ENCODE data around the gene ARID4B.
"Not testable (repeated sequence)": the region's sequence is repeated elsewhere in the genome, so short reads cannot be mapped to it uniquely, and the experiment has no call there.

ARID4B gene

DNA sequence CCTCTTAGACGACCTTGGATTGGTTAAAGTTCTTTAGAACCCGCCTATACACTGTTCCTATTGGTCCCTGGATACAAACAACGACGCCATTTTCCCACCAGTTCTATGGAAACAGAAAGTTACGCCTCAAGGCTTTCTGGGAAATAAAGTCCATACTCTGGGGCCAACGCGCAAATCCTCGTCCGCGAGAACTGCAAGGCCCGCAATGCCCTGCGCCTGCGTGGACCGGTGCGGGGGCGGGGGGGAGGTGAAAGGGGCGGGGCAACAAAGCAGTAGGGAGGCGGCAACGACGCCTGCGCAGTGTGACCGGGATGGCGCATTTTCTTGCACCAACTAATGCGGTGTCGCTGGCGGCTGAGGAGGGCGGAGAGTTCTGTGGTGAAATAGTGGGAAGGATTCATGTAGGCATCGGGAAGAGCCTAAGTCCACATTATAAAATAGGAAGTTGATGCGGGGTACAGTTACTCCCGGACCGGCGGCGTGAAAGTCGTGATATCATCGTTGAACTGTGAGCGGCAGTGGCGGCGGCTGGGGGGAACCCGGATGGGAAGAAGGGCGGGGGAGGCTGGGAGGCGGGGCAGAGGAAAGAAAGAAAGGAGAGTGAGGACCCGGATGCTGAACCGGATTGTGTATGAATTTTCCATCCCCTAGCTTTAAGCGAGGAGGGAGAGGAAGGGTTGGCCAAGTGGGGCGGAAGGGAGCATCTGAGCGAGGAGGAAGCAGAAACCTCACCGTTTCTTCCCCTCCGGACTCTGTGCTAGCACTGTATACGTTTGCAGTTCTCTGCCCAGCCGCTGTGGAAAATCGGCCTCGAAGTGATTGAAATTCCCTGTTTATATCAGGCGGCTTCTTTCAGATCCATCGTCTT, 526 bp upstream of the ARID4B start, which contains the start of gene GGPS1:
Gene GGPS1, plus strand, starts transcription at position 300 of the 868 bp plus-strand sequence. CDS start 6,695 bp downstream, outside the sequence.
- DNase-seq: peak; percentile 60

DNA sequence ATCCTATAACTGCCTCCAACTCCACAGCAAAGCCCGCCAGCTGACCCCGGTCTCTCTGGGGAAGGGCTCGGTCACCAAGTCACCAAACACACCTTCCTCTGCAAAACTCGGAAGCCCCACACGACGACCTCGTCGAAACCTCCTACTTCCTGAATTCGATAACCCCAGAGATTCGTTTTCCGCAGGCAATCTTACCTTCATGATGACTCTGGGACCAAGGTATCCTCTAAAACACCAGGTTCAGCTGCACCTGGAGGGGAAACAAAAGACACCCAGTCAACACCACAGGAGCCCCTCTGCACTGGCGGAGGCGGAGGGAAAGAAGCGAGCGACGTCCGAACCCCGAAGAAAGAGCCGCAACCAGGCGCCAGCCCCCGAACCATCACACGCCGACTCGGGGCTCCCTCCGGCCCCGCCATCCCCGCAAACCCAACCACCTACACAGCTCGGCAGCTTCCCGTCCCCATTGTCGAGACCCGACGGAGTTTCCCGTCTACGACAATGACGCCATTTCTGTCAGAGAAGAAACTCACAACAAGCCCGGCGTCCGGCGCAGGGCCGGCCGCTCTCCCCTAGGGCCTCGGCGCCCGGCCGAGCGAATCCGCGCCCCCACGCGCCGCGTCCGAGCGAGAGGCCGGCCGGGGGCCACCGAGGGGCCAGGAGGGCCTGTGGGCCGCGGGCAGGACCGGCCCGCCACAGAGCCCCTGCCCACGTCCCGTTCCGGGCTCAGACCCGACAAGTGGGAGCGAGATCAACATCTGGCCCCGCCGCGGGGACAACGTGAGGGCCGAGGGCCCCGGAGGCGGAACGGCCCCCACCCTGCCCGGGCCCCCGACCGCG, 1.0 kb downstream of the ARID4B start:
- no peak for DNase-seq

DNA sequence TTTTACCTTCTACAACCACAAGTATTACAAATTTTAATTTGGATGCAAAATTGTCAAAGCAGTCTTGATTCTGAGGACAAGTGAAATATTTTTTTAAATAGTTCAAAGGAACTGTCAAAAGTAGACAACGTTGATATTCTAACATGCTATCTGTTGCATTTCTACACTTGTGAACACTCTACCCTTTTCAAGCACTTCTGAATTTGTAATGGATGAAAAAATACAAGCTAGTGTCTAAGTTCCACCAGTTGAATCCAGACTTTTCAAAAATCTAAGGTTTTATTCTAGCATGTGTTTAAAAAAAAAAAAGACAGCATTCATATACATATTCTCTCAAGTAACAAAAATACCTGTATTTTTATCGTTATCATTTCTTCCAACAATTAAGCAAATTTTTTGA, 2.1 kb downstream of the ARID4B start:
- no peak for DNase-seq

DNA sequence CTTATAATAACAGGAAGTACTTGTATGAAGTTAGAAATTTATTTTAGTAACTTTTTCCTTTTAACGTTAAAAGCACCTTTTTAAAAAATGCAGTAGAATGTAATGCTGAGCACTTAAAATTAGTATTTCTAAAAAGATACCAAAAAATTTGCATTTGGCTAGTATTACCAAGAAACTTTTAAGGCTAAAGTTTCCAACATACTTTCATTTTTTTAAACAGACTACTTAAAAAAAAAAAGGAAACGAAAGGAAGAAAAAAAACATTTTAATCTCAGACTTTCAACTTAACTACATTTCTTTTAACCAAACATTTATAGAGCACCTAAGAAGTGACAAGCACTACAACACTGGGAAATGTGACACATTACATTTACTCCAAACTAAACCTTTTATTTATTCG, 2.8 kb downstream of the ARID4B start:
- no peak for DNase-seq

DNA sequence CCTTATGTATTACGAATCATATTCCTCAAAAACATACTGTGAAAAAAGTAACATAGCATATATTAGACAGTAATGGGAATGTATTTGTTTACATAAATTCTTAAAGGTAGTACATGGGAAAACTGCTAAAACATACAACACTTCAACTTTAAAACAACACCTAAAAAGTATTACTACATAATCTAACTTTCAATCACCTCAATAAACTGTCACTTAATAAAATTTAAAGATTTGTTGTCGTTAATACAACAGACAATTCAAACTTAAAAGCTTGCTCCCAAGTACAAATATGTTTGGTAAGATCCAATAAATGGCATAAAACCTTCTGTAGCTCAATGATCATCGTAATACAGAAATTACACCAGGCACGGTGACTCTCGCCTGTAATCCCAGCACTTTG, 3.7 kb downstream of the ARID4B start:
- no peak for DNase-seq

DNA sequence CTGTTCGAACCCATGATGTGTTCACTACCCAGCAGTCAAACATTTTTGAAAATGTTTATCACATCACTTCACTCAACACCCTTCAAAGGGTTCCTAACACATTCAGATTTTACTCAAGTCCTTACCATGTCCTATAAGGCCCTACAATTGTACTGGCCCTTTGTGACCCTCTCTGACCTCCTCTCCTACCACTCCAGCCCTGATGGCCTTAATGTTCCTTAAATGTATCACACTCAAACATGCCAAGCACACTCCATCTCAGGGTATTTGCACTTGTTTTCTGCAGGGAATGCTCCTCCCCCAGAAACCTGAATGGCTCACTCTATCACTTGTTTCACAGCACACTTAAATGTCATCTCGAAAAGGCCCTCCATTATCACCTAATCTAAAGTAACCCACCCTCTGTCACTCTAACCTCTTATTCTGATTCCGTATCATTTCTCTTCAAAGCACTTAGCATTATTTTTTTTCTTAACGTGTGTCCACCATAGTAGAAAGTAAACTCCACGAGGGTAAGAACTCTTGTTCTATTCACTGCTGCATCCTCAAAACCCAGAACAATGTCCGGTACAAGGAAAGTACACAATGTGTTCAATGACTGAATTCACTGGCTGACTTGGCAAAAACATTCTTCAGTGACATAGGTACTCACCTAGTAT, 7.3 kb downstream of the ARID4B start:
- no peak for DNase-seq

DNA sequence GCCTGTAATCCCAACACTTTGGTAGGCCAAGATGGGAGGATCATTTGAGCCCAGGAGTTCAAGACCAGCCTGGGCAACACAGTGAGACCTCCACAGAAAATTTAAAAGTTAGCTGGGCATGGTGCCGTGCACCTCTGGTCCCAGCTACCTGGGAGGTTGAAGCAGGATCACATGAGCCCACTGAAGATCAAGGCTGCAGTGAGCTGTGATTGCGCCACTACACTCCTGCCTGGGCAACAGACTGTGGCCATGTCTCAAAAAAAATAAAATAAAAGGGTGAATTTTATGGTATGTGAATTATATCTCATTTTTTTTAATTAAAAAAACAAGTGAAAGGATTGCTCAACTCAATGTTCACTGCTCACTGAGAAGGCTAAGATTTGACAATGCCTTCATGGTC, 8.7 kb downstream of the ARID4B start:
- DNase-seq: no peak

DNA sequence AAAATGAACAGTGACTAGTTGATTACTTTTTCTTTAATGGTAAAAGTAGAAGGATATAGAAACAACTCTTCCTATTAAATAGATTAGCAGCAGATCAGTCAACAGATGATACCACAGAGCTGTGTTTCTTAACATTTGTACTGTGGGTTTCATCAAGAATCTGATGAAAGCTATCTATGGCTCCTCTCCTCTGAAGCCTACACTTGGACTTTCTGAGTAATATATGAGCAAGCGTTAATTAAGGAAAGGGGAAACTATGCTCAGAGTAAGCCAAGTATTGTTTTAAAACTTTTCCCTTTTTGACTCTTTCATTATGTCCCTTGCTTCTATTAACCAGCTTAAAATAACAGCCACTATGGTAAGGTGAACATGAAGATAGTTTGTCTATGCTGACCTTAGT, 10.8 kb downstream of the ARID4B start:
- DNase-seq: no peak

DNA sequence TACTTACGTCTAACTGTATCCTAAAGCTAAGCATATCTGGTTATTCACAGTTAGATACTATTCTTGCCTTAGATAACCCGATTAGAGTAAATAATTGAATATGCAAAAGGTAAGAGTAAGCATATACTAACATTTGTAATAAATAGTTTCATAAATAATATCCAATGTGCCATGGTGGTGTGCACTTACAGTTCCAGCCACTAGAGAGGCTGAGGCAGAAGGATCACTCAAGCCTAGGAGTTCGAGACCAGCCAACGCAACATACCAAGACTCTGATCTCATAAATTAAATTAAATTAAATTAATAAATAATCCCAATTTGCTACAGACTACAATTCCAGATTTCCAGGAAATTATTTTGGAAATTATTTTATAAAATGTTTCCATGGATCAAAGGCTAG, 12.2 kb downstream of the ARID4B start:
- DNase-seq: no peak

DNA sequence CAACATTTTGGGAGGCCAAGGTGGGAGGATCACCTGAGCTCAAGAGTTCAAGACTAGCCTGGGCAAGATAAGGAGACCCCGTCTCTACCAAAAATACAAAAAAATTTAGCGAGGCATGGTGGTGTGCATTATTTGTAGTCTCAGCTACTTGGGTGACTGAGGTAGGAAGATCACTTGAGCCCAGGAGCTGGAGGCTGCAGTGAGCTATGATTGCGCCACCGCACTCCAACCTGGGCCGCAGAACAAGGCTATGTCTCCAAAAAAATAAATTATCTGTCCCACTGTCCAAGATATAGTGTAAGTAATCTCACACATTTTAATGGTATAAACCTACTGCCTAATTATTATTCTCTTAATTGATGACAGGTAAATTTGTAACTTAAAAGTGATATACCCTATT, 12.8 kb downstream of the ARID4B start:
- no peak for DNase-seq

DNA sequence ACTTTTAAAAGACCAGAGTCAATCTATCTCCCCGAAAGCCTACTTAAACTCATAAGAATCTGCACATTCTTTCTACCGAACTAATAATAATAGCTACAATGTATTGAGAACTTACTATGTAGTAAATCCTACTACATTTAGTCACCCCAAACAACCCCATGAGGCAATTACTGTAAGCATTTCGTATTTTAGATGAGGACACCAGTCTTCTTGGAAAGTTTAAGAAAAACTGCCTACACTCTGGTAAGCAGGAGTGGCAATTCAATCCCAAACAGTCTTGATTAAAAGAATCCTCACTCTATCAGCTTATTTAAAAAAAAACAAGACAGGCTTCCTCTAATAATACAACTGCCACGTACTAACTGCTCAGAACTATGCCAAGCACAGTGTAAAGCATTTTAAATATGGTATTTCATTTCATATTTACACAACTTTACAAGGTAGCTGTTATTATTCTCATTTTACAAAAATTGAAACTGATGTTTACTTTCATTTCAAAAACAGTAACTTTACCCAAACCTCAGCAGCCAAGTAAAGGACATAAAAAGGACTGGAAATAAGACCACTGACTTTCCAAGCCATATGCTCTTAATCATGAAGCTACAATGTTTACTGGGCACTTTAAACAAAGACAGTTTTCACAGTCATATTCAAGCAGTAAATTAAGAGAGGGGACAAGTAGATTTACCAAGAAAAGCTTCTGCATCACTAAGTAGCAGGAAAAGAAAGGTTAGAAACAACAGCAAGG, 13.9 kb downstream of the ARID4B start:
- no peak for DNase-seq

DNA sequence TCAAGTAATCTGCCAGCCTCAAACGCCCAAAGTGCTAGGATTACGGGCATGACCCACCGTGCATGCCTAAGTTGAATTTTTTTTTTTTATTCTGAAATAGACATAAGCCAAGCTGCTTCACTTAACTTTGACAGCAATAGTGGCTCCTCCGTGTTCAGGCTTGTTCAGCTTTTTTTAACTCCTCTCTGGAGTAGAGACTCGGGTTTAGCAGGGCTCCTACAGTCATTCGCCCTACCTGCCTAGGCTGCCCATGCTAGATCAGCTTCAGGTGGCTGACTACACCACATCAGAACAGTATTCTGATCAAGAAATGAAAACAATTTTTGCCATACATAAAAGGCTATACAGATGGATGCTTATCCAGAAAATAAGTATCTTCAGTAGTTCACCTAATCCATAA, 14.7 kb downstream of the ARID4B start:
- no peak for DNase-seq

DNA sequence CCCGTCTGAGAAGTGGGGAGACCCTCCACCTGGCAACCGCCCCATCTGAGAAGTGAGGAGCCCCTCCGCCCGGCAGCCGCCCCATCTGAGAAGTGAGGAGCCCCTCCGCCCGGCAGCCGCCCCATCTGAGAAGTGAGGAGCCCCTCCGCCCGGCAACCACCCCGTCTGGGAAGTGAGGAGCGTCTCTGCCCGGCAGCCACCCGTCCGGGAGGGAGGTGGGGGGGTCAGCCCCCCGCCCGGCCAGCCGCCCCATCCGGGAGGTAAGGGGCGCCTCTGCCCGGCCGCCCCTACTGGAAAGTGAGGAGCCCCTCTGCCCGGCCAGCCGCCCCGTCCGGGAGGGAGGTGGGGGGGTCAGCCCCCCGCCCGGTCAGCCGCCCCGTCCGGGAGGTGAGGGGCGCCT, 18.8 kb downstream of the ARID4B start:
- not testable (repeated sequence) for DNase-seq

DNA sequence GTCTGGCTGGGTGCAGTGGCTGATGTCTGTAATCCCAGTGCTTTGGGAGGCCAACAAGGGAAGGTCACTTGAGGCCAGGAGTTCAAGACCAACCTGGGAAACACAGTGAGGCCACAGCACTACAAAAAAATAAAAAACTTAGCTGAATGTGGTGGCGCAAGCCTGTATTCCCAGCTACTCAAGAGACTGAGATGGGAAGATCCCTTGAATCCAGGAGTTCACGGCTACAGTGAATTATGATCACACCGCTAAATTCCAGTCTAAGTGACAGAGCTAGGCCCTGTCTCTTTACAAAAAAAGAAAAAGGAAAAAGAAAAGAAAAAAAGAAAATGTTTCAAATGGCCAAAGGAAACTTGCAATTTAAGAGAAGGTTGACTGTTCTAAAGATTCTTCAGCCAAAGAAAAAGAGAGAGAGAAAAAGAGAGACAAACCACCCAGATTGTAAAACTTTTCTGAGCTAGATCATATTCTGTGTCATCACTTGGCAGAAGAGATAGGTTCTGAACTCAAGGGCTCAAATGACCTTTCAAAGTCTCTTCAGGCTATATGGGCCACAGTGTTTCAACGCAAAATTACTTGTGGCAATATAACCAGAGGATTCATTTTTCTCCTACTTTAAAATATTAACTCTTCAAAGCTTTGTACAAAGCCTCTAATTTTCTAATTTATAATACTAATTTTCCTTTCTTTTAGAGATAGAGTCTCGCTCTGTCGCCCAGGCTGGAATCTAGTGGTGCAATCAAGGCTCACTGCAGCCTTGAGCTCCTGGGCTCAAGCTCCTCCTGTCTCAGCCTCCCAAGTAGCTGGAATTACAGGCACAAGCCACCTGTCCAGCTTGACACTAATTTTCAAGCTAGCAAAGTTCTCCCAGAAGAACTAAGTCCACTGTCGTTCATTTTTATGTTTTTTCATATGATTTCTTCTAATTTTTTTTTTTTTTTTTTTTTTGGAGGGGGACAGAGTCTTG, 20.5 kb downstream of the ARID4B start:
- DNase-seq: no peak

DNA sequence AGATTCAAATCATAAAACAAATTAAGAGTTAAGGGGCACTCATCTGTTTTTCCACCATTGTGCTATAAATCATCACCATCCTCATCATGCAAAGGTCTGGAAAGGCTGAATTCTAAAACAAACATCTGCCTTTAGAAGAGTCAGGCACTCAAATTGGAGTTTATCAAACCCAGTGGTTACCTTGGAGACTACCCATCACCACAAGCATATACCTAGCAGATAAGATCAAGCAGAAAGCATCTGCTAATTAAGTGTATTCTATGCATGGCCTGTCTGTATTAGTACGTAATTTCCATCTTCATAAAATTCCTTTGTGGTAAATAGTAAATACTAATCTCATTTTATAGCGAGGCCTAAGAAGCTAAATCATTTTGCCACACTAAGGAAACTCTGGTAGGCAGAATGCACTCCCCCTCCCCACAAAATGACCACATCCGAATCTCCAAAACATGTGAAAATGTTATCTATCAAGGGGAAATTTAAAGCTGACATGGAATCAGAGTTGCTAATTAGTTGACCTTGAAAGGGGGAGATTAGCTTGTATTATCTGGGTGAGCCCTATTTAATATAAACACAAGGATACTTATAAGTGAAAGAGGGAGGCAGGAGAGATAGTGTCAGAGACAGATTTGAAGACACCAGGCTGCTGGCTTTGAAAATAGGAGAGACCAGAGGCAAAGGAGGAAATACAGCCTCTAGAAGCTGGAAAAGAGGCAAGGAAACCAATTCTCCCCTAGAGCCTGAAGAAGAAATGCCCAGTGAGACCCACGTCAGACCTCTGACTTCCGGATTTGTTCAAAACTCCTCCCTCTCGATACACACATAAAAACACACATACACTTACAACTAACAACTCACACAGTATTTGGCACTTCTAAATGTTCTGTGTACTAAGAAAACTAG, 23.2 kb downstream of the ARID4B start:
- DNase-seq: no peak

DNA sequence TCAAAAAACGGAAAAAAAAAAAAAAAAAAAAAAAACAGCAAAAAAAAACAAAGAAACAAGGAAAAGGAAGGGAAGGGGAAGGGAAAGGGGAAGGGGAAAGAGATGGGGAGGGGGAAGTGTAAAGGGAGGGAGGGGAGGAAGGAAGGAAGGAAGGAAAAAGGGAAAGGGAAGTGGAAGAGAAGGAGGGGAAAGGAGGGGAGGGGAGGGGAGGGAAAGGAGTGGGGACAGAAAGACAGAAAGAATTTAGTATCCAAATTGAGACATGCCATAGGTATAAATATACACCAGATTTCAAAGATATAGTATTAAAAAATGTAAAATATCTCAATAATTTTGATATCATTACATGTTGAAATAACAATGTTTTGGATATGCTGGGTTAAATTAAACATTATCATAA, 25.8 kb downstream of the ARID4B start:
- no peak for DNase-seq

DNA sequence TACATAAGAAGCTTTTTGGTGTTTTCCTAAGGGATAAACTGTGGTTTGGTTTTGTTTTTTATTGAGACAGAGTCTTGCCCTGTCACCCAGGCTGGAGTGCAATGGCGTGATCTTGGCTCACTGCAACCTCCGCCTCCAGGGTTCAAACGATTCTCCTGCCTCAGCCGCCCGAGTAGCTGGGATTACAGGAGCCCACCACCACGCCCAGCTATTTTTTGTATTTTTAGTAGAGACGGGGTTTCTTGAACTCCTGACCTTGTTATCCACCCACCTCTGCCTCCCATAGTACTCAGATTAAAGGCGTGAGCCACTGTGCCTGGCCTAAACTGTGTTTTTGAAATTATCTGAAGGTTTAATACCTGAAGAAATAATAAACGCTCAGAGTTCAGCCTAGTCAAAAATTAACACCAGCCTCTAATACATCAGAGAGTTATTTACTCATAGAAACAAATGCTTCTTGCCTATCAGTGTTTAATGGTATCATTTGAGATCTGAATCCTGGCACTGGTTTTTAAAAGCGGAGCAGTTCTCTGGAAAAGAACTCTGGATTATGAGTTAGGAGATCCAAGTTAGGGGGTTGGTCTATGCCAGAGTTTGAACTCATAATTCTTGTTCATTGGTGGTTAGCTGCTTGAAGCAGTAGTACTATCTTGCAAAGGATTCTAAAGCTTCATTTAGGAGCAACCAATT, 28.7 kb downstream of the ARID4B start:
- DNase-seq: no peak

DNA sequence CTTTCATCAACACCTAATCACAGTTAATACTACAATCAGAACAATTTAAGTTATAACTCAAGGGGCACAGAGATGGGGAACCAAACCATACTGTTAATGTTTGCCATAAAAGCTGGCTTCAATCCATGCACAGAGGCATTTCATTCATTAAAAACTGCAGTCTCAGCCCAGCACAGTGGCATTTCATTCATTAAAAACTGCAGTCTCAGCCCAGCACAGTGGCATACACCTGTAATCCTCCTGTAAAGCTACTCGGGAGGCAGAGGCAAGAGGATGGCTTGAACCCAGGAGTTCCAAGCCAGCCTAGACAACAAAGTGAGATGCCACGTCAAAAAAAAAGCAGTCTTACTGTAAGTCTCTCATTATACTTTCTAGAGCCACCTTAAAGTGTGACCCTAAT, 29.2 kb downstream of the ARID4B start:
- no peak for DNase-seq

DNA sequence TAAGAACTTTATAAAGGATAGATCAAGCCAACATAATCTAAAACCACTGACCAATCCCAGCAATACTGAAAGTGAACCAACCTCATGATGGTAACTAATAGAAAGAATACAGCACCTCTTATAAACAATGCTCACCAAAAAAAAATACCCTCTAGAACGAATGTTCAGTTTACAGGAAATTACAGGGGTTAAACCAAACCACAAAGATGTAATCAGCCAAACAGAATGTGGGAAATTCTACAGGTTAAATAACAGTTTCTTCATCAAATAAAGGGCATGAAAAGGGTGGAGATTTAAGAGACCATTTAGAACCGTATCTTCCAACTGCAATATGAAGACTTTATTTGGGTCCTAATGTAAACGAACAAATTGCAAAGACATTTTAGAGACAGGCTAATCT, 30.4 kb downstream of the ARID4B start:
- DNase-seq: no peak

DNA sequence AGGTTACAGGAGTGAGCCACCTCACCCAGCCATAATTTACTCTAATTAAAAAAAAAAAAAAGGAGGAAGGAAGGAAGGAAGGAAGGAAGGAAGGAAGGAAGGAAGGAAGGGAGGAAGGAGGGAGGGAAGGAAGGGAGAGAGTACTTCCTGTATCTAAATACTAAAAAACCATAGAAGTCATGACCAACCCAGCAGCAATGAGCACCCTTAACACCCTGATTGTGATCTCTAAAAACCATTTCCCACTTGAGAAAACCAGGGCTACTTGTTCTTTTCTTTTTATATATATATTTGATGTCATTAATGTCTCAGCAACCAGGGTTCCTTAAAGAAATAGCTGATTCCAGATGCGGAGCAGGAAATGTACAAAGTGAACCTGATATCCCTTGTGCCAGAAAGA, 31.2 kb downstream of the ARID4B start:
- DNase-seq: no peak

Data from 8988T (cell line).